Liver (tissue), 3 donors: ENCODE data around the gene SDHAF1.

Experiments used
- ATF3 ChIP-seq: IDR thresholded peaks from 2 replicates; pipeline ENCODE4 v1.6.1; 2016; ENCODE audit warnings: antibody characterized with exemption
- CTCF ChIP-seq: fragments of 150-350 bp; IDR thresholded peaks from 2 replicates; pipeline ENCODE4 v1.5.1; 2017; ENCODE audit warnings: improper control_type of control experiment, low read depth, low read length; ENCODE audit not compliant: missing input control
- EGR1 ChIP-seq, 2 donors: IDR thresholded peaks; 2 replicates each; pipeline ENCODE4 v1.6.1; 2016 to 2018; ENCODE audit warnings: antibody characterized with exemption in 2 of 2, low read depth in 2 of 2
- FOXA1 ChIP-seq: IDR thresholded peaks from 2 replicates; pipeline ENCODE4 v1.6.1; 2016; ENCODE audit warnings: antibody characterized with exemption
- JUND ChIP-seq, 2 donors: IDR thresholded peaks; 2 replicates each; pipeline ENCODE4 v1.6.1; 2016; ENCODE audit warnings: antibody characterized with exemption in 2 of 2
- MAX ChIP-seq: IDR thresholded peaks from 2 replicates; pipeline ENCODE4 v1.6.1; 2016; ENCODE audit warnings: antibody characterized with exemption
- RAD21 ChIP-seq, 2 donors: IDR thresholded peaks; 2 replicates each; pipeline ENCODE4 v1.6.1; 2016; ENCODE audit warnings: antibody characterized with exemption in 2 of 2, mild to moderate bottlenecking in 2 of 2
- RXRA ChIP-seq, 2 donors: IDR thresholded peaks; 2 replicates each; pipeline ENCODE4 v1.6.1; 2017 to 2018; ENCODE audit warnings: antibody characterized with exemption in 2 of 2, mild to moderate bottlenecking in 1 of 2
- TAF1 ChIP-seq: conservative IDR thresholded peaks from 2 replicates; pipeline ENCODE4 v1.6.1; 2016; ENCODE audit warnings: antibody characterized with exemption, mild to moderate bottlenecking
- YY1 ChIP-seq: IDR thresholded peaks from 2 replicates; pipeline ENCODE4 v1.6.1; 2016; ENCODE audit warnings: antibody characterized with exemption, mild to moderate bottlenecking
- TF ChIP-seq, protein P1 (sequence below): IDR thresholded peaks from 2 replicates; pipeline ENCODE4 v1.6.1; 2016; ENCODE audit warnings: antibody characterized with exemption, mild to moderate bottlenecking
- donor health status: healthy.
- donor health status: healthy.

- TF ChIP-seq CTCF, result no peak
- TF ChIP-seq RXRA (IDR thresholded peaks at IDR 0.05), result no peak
- no peak for TF ChIP-seq MAX
- TF ChIP-seq RAD21 (IDR thresholded peaks at IDR 0.05), result no peak
- TF ChIP-seq, protein P1, sequence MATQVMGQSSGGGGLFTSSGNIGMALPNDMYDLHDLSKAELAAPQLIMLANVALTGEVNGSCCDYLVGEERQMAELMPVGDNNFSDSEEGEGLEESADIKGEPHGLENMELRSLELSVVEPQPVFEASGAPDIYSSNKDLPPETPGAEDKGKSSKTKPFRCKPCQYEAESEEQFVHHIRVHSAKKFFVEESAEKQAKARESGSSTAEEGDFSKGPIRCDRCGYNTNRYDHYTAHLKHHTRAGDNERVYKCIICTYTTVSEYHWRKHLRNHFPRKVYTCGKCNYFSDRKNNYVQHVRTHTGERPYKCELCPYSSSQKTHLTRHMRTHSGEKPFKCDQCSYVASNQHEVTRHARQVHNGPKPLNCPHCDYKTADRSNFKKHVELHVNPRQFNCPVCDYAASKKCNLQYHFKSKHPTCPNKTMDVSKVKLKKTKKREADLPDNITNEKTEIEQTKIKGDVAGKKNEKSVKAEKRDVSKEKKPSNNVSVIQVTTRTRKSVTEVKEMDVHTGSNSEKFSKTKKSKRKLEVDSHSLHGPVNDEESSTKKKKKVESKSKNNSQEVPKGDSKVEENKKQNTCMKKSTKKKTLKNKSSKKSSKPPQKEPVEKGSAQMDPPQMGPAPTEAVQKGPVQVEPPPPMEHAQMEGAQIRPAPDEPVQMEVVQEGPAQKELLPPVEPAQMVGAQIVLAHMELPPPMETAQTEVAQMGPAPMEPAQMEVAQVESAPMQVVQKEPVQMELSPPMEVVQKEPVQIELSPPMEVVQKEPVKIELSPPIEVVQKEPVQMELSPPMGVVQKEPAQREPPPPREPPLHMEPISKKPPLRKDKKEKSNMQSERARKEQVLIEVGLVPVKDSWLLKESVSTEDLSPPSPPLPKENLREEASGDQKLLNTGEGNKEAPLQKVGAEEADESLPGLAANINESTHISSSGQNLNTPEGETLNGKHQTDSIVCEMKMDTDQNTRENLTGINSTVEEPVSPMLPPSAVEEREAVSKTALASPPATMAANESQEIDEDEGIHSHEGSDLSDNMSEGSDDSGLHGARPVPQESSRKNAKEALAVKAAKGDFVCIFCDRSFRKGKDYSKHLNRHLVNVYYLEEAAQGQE, result no peak
- no peak for TF ChIP-seq ATF3
- TF ChIP-seq FOXA1, result no peak
- TF ChIP-seq TAF1, result no peak
- no peak for TF ChIP-seq EGR1 (IDR thresholded peaks at IDR 0.05; ENCODE audit: low read depth in 2 of 2)
- TF ChIP-seq JUND (IDR thresholded peaks at IDR 0.05), result no peak
- TF ChIP-seq YY1, result no peak
Observed at GRCh38 chr19:36028313-36029041, 33.5 kb downstream of the SDHAF1 start.
